Fibroblast of mammary gland (primary cell): ENCODE measurements around the gene ERP27.
A peak's percentile ranks its signal among the peaks of the same experiment; 100 is the strongest.

Experiments used
- DNase-seq: peaks from one replicate; pipeline ENCODE4 v3.0.0-alpha.2; 2010; ENCODE audit warnings: low read depth
- H3K4me3 ChIP-seq: 2 replicates; pipeline ENCODE4 v1.5.1; 2011; ENCODE audit warnings: low read depth, mild to moderate bottlenecking, low read length, moderate library complexity; ENCODE audit not compliant: control insufficient read depth
- CTCF ChIP-seq: conservative IDR thresholded peaks from 2 replicates; pipeline ENCODE4 v1.5.1; 2011; ENCODE audit warnings: low read depth, low read length, inconsistent platforms; ENCODE audit not compliant: control insufficient read depth, insufficient read depth

ERP27 gene

GRCh38 chr12:14981049-14981448 is 42.7 kb upstream of the ERP27 start:
- no peak overlapping the region for H3K4me3 ChIP-seq
- DNase-seq, result no peak
- no peak for TF ChIP-seq CTCF

- DNase-seq, result no peak
- H3K4me3 ChIP-seq, result no peak overlapping the region
- TF ChIP-seq CTCF, result no peak
Observed at GRCh38 chr12:14979468-14979867, 41.1 kb upstream of the ERP27 start.

- no peak for DNase-seq
Observed at GRCh38 chr12:14976658-14977057, 38.3 kb upstream of the ERP27 start.

GRCh38 chr12:14975457-14975856 is 37.1 kb upstream of the ERP27 start:
- H3K4me3 ChIP-seq, result no peak overlapping the region
- DNase-seq, result no peak
- no peak for TF ChIP-seq CTCF

More at GRCh38 chr12:14976658-14977057, 38.3 kb upstream of the ERP27 start:
- TF ChIP-seq CTCF, result no peak
- no peak overlapping the region for H3K4me3 ChIP-seq

- DNase-seq, result no peak
- H3K4me3 ChIP-seq, result no peak overlapping the region
- no peak for TF ChIP-seq CTCF
Observed at GRCh38 chr12:14974633-14975032, 36.3 kb upstream of the ERP27 start.

- no peak for TF ChIP-seq CTCF
- no peak for DNase-seq
- no peak within 1 kb of the TSS for H3K4me3 ChIP-seq
Observed at GRCh38 chr12:14972816-14973215, 34.5 kb upstream of the ERP27 start, which contains the start of gene PDE6H. PDE6H (plus strand) TSS chr12:14973042; CDS start chr12:14978013, 4,971 bp downstream.

GRCh38 chr12:14970473-14970872 is 32.1 kb upstream of the ERP27 start:
- DNase-seq, result peak; percentile 21
- no peak overlapping the region for H3K4me3 ChIP-seq
- no peak for TF ChIP-seq CTCF
